ENCODE measurements around the gene MRS2. TPM values are rescaled to one million over a fixed set of nuclear protein-coding genes. Genes with fewer than 3 reads are reported as not detected.
"Not testable (repeated sequence)": the region's sequence is repeated elsewhere in the genome, so short reads cannot be mapped to it uniquely, and the experiment has no call there.

MRS2 gene
- total RNA-seq, 4 donors from 2014 or later: 20.8 to 30.5 (median 27.4) TPM

- no peak overlapping the region for H3K4me3 ChIP-seq
- TF ChIP-seq POLR2A (IDR thresholded peaks at IDR 0.05): no peak
- TF ChIP-seq, protein P1, sequence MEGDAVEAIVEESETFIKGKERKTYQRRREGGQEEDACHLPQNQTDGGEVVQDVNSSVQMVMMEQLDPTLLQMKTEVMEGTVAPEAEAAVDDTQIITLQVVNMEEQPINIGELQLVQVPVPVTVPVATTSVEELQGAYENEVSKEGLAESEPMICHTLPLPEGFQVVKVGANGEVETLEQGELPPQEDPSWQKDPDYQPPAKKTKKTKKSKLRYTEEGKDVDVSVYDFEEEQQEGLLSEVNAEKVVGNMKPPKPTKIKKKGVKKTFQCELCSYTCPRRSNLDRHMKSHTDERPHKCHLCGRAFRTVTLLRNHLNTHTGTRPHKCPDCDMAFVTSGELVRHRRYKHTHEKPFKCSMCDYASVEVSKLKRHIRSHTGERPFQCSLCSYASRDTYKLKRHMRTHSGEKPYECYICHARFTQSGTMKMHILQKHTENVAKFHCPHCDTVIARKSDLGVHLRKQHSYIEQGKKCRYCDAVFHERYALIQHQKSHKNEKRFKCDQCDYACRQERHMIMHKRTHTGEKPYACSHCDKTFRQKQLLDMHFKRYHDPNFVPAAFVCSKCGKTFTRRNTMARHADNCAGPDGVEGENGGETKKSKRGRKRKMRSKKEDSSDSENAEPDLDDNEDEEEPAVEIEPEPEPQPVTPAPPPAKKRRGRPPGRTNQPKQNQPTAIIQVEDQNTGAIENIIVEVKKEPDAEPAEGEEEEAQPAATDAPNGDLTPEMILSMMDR (IDR thresholded peaks at IDR 0.05): no peak
- no peaks in the 10 kb centered on the region for H3K4me1 ChIP-seq
- no peaks in the 10 kb centered on the region for H3K9me3 ChIP-seq
- no peak for DNase-seq
- H3K36me3 ChIP-seq: no peaks in the 10 kb centered on the region
- no peaks in the 10 kb centered on the region for H3K27me3 ChIP-seq
- no peak overlapping the region for H3K27ac ChIP-seq
These were observed 7.8 kb upstream of the MRS2 start for GRCh38 chr6:24394780-24395437.

- no peak for TF ChIP-seq POLR2A (IDR thresholded peaks at IDR 0.05)
- TF ChIP-seq, protein P1 (IDR thresholded peaks at IDR 0.05): no peak
These were observed 5.9 kb upstream of the MRS2 start for GRCh38 chr6:24396824-24397223.

GRCh38 chr6:24397631-24398030 lies 5.1 kb upstream of the MRS2 start:
- no peaks in the 10 kb centered on the region for H3K36me3 ChIP-seq
- no peak for TF ChIP-seq POLR2A (IDR thresholded peaks at IDR 0.05)
- H3K27ac ChIP-seq: no peak overlapping the region
- no peaks in the 10 kb centered on the region for H3K27me3 ChIP-seq
- peaks cover 0 to 6% (median 0%) of the 10 kb centered on the region in 4 donors for H3K4me1 ChIP-seq
- no peaks in the 10 kb centered on the region for H3K9me3 ChIP-seq
- H3K4me3 ChIP-seq: no peak overlapping the region
- DNase-seq: no peak

More at GRCh38 chr6:24396824-24397223, 5.9 kb upstream of the MRS2 start:
- Histone ChIP-seq H3K36me3 (no peaks in the 10 kb centered on the region), H3K27ac (no peak overlapping the region), H3K9me3 (no peaks in the 10 kb centered on the region), H3K4me3 (no peak overlapping the region), H3K4me1 (no peaks in the 10 kb centered on the region), H3K27me3 (no peaks in the 10 kb centered on the region)
- no peak for DNase-seq

- not testable (repeated sequence) for H3K36me3 ChIP-seq, DNase-seq, H3K9me3 ChIP-seq, H3K27me3 ChIP-seq, H3K27ac ChIP-seq, H3K4me3 ChIP-seq
- H3K4me1 ChIP-seq: peaks cover 0 to 14% (median 4%) of the 10 kb centered on the region in 4 donors
These were observed 2.4 kb upstream of the MRS2 start for GRCh38 chr6:24400045-24401039.

DNA sequence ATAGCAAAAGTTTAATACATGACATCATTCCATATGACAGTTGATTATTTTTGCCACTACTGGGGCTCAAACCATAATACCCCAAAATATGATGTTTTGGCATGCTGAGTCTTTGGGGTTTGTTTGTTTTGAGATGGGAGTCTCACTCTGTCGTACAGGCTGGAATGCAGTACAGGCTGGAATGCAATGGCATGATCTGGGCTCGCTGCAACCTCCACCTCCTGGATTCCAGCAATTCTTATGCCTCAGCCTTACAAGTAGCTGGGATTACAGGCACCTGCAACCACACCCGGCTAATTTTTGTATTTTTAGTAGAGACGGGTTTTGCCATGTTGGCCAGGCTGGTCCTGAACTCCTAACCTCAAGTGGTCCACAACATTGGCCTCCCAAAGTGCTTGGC lies 1.3 kb upstream of the MRS2 start:
- TF ChIP-seq, protein P1 (IDR thresholded peaks at IDR 0.05): no peak
- no peak for TF ChIP-seq POLR2A (IDR thresholded peaks at IDR 0.05)
- Histone ChIP-seq H3K27ac (no peak overlapping the region), H3K36me3 (peaks cover 0 to 4% (median 0%) of the 10 kb centered on the region in 3 donors), H3K27me3 (no peaks in the 10 kb centered on the region), H3K9me3 (no peaks in the 10 kb centered on the region), H3K4me3 (no peak overlapping the region), H3K4me1 (peaks cover 0 to 14% (median 4%) of the 10 kb centered on the region in 4 donors)
- DNase-seq: no peak

DNA sequence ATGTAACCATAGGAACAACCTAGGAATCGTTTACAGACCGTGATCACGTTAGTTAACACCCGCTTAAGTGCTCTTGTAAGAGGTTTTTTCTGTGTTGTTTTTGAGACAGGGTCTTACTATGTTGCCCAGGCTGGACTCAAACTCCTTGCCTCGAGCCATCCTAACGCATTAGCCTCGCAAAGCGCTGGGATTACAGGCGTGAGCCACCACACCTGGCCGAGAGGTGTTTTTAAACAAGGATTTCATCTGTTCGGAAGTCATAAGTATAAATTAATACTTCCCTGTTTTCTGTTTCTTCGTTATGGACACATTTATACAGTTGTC lies 727 bp downstream of the MRS2 start:
- Histone ChIP-seq H3K27me3 (no peaks in the 10 kb centered on the region), H3K36me3 (peaks cover 0 to 12% (median 0%) of the 10 kb centered on the region in 3 donors), H3K9me3 (no peaks in the 10 kb centered on the region), H3K27ac (peak overlapping the region; percentile 63 to 83 (median 71)), H3K4me1 (peaks cover 0 to 14% (median 4%) of the 10 kb centered on the region in 4 donors), H3K4me3 (peak overlapping the region; percentile 72 to 99 (median 86))
- no peak for DNase-seq
- no peak for TF ChIP-seq POLR2A (IDR thresholded peaks at IDR 0.05)
- TF ChIP-seq, protein P1 (IDR thresholded peaks at IDR 0.05): no peak

All from Peyer's patch (tissue), 4 donors.